H1 (cell line): ENCODE results near the gene ACSF3. TPM values are rescaled to one million over a fixed set of nuclear protein-coding genes. Genes with fewer than 3 reads are reported as not detected.

ENCODE experiments used
- ATF3 ChIP-seq: IDR thresholded peaks from 2 replicates; pipeline ENCODE4 v1.6.1; 2011; ENCODE audit warnings: low read depth, mild to moderate bottlenecking, low read length; ENCODE audit not compliant: insufficient read depth
- CHD2 ChIP-seq: IDR thresholded peaks from 2 replicates; pipeline ENCODE4 v1.6.1; 2012; ENCODE audit warnings: low read length, improper control_type of control experiment
- JUND ChIP-seq: IDR thresholded peaks from 2 replicates; pipeline ENCODE4 v1.6.1; 2011; ENCODE audit warnings: mild to moderate bottlenecking, improper control_type of control experiment, low read length
- polyA plus RNA-seq, 7 experiments: library from polyadenylated mRNA; depleted of rRNA in 3 of 7; stranded (reverse) in 5 of 7; unstranded in 2 of 7; fragments of >200 nt in 5 of 7; fragments of 200-250 nt in 2 of 7; gene quantifications; 1 replicate in 5 of 7; 2 replicates in 1 of 7; 4 replicates in 1 of 7; pipeline versions ENCODE4 v1.2.1 to v1.2.3, GENCODE V29; 2011 to 2013; ENCODE audit warnings: missing spikeins in 2 of 7, mixed read lengths in 2 of 7
- total RNA-seq: library from RNA; stranded (reverse); fragmentation: NEBNext Ultra II Directional; extraction: Animal tissue kit (Norgen Biotek cat#: 25700); gene quantifications from 2 replicates; pipeline ENCODE4 v1.2.1, GENCODE V29; 2021
- TF ChIP-seq, protein P1 (sequence below), 3 experiments: IDR thresholded peaks; 1 replicate in 2 of 3; 2 replicates in 1 of 3; pipeline versions ENCODE4 v1.5.1 to v1.6.1; 2011; ENCODE audit warnings: low read length in 3 of 3, mild to moderate bottlenecking in 3 of 3, inconsistent platforms in 2 of 3, low read depth in 1 of 3, moderate library complexity in 1 of 3; ENCODE audit not compliant: insufficient read depth in 1 of 3; ENCODE audit errors: control extremely low read depth in 1 of 3

The ACSF3 gene
- total and polyA plus RNA-seq, 2 of the 8 experiments (the other 6 are each of a cell fraction or from before 2014, with no cell fraction given), result 15.6 to 22.9 TPM

GRCh38 chr16:89171216-89172170, 77.8 kb downstream of the ACSF3 start, which contains the start of gene CDH15 (continued):
- TF ChIP-seq ATF3, result no peak
- no peak for TF ChIP-seq JUND
- TF ChIP-seq CHD2, result no peak
- TF ChIP-seq, protein P1, sequence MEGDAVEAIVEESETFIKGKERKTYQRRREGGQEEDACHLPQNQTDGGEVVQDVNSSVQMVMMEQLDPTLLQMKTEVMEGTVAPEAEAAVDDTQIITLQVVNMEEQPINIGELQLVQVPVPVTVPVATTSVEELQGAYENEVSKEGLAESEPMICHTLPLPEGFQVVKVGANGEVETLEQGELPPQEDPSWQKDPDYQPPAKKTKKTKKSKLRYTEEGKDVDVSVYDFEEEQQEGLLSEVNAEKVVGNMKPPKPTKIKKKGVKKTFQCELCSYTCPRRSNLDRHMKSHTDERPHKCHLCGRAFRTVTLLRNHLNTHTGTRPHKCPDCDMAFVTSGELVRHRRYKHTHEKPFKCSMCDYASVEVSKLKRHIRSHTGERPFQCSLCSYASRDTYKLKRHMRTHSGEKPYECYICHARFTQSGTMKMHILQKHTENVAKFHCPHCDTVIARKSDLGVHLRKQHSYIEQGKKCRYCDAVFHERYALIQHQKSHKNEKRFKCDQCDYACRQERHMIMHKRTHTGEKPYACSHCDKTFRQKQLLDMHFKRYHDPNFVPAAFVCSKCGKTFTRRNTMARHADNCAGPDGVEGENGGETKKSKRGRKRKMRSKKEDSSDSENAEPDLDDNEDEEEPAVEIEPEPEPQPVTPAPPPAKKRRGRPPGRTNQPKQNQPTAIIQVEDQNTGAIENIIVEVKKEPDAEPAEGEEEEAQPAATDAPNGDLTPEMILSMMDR (IDR thresholded peaks at IDR 0.05; ENCODE audit: control extremely low read depth in 1 of 3, insufficient read depth in 1 of 3, low read depth in 1 of 3, low read length in 3 of 3), result no peak
- TF ChIP-seq, all 59 proteins: peak for 6
